GM18511 (cell line): Measurements from ENCODE around the gene MAGEA6.
"Not testable (repeated sequence)": the region's sequence is repeated elsewhere in the genome, so short reads cannot be mapped to it uniquely, and the experiment has no call there.

Source experiments
- ATAC-seq: cut with Tn5 transposase; IDR thresholded peaks from one replicate; pipeline ENCODE4 v1.9.1; 2021; ENCODE audit warnings: mild to moderate bottlenecking, moderate library complexity; ENCODE audit not compliant: unreplicated experiment

Gene MAGEA6

DNA sequence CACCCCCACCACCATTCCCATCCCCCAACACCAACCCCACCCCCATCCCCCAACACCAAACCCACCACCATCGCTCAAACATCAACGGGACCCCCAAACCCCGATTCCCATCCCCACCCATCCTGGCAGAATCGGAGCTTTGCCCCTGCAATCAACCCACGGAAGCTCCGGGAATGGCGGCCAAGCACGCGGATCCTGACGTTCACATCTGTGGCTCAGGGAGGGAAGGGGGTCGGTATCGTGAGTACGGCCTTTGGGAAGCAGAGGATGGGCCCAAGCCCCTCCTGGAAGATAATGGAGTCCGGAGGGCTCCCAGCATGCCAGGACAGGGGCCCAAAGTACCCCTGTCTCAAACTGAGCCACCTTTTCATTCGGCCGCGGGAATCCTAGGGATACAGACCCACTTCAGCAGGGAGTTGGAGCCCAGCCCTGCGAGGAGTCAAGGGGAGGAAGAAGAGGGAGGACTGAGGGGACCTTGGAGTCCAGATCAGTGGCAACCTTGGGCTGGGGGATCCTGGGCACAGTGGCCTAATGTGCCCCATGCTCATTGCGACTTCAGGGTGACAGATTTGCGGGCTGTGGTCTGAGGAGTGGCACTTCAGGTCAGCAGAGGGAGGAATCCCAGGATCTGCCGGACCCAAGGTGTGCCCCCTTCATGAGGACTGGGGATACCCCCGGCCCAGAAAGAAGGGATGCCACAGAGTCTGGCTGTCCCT lies 35.2 kb downstream of the MAGEA6 start:
- ATAC-seq = not testable (repeated sequence)

DNA sequence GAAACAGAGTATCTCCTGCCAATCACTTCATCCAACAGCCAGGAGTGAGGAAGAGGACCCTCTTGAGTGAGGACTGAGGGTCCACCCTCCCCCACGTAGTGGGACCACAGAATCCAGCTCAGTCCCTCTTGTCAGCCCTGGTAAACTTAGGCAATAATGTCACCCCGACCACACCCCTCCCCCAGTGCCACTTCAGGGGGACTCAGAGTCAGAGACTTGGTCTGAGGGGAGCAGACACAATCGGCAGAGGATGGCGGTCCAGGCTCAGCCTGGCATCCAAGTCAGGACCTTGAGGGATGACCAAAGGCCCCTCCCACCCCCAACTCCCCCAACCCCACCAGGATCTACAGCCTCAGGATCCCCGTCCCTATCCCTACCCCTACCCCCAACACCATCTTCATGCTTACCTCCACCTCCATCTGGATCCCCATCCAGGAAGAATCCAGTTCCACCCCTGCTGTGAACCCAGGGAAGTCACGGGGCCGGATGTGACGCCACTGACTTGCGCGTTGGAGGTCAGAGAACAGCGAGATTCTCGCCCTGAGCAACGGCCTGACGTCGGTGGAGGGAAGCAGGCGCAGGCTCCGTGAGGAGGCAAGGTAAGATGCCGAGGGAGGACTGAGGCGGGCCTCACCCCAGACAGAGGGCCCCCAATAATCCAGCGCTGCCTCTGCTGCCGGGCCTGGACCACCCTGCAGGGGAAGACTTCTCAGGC lies 36.1 kb downstream of the MAGEA6 start, which contains the start of the genes CSAG1 and MAGEA12:
Gene CSAG1, minus strand, starts transcription at position 461 of the 715 bp plus-strand sequence. CDS start 1,261 bp downstream, outside the sequence.
Gene MAGEA12, plus strand, starts transcription at position 497 of the 715 bp plus-strand sequence. CDS start 2,405 bp downstream, outside the sequence.
- no peak for ATAC-seq

- no peak for ATAC-seq
Observed at GRCh38 chrX:152725409-152725808, 44.1 kb downstream of the MAGEA6 start.
